NCI-H146 (cell line): ENCODE measurements around the gene GOLPH3L.
A peak's percentile ranks its signal among the peaks of the same experiment; 100 is the strongest.
"Not testable (repeated sequence)": the region's sequence is repeated elsewhere in the genome, so short reads cannot be mapped to it uniquely, and the experiment has no call there.

Experiments
- DNase-seq: peaks from one replicate; lab custom pipeline; 2025; lab: John Stamatoyannopoulos, UW

Gene GOLPH3L

DNA sequence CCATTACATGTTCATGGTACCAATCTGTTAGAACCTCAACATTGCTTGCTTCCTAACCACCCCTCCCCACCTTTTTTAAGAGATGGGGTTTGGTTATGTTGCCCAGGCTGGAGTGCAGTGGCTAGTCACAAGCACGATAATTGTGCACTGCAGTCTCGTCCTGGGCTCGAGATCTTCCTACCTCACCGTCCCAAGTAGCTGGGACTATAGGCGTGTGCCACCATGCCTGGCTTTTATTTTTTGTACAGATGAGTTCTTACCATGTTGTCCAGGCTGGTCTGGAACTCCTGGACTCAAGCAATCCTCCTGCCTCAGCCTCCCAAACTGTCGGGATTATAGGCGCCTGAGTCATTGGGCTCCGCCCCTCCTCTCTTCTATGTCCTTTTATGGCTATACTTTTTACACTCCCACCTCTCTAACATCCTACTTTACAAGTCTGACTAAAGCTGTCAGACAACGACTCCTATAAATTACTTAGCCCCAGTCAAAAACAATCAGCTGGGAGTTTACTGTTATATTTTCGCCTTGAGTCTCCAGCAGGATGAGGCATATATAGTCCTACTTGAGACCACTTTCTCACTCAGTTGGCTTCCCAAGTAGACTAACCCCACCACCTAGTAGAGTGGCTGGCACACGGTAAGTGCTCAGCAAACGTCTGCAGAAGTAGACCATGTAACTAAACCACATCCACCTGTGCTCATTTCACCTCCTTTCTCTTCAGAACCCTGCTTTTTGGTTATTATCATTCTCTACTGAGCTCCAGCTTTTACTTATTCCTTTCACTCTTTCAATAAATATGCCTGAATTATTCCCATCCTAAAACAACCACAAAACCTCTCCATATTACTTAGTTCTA is 81.4 kb downstream of the GOLPH3L start:
- no peak for DNase-seq

DNA sequence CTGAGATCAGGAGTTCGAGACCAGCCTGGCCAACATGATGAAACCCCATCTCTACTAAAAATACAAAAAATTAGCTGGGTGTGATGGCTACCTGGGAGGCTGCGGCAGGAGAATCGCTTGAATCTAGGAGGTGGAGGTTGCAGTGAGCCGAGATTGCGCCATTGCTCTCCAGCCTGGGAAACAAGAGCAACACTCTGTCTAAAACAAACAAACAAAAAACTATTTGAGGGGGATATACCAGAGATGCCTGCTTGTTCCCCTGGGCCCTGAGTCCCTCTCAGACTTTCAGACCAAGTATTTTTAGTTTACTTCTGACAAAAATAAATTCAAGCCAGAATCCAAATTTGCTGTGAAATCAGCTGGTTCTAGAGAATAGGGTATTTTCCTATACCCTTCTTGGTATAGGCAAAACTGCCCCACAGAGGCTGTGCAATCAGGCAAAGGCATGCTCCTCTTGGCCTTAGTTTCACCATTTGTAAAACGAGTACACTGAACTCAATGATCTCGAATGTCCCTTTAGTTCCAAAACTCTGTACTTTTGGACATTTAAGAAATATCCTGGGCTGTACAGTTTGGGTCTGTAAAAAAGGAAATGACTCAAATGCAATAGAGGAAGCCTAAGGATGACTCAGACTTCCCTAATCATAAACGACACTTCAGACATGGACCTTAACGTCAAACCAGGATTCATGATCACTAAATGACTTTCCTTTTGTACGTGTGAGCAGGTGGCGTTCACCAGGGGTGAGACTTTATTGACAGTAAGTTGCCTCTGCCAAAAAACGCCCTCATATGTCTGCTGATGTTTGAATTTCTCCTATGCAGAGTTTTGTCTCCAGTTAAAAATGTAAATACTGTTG is 83.7 kb downstream of the GOLPH3L start:
- DNase-seq, result peak; percentile 80

DNA sequence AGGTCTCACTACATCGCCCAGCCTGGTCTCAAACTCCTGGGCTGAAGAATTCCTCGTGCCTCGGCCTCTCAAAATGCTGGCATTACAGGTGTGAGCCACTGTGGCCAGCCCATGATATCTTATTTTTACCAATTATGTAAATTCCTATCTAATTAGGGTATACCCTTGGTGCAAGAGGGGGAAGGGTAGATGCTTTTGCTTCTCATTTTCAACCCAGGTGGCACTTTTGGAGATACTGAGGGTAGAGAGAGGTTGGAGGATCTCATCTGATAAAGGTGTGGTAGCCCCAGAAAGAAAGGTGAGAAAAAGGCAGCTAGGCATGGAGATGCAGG is 85.0 kb downstream of the GOLPH3L start:
- no peak for DNase-seq

DNA sequence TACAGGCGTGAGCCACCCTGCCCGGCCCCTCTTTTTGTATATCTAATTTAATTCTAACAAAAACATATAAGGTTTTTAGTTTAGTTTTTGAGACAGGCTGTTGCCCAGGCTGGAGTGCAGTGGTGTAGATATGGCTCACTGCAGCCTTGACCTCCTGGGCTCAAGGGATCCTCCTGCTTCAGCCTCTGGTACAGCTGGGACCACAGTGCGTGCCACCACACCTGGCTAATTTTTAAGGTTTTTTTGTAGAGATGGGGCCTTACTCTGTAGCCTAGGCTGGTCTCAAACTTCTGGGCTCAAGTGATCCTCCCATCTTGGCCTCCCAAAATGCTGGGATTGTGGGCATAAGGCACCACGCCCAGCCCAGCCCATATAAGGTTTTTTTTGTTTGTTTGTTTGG is 86.4 kb downstream of the GOLPH3L start:
- no peak for DNase-seq

DNA sequence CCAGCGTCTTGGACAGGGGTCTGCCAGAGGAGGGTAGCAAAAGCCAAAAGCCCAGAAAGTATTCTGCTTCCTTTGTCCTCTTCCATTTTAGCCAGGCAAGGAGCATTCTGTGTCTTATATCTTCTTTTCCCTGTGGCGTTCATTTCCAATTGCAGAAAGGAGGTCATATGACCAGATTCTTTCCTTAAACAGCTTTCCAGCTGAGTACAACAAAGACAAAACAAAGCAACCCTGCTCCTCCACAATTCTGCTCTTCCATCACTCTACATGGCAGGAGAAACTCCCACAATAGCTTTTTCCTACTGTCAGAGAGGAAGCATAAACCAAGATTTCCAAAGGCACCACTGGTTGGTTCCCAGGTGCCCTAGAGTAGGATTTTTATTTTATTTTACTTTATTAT is 87.2 kb downstream of the GOLPH3L start:
- no peak for DNase-seq

DNA sequence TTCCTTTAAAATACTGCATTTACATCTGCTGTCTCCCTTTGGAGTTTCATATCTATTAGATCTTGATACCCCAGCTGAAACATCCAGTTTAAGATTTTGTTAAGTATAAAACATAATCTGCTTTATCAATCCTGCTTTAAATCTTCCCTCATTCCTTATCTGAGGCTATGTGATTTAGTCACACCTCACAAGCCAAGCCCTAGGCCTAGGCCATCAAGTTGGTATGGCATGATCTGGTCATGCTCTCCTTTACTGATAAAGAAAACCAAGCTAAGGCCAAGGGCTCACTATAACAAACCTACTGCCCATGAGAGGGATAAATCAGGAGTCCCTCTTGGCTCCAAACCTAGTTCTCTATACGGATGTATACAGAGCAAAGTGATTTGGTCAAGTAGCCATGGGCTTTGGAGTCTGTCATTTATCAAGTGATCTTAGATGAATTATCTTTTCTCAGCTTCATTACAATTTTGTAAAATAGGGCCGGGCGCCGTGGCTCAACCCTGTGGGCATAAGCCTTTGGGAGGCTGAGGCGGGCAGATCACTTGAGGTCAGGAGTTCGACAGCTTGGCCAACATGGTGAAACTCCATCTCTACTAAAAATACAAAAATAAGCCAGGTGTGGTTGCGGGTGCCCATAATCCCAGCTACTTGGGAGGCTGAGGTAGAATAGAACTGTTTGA is 90.4 kb downstream of the GOLPH3L start:
- no peak for DNase-seq

DNA sequence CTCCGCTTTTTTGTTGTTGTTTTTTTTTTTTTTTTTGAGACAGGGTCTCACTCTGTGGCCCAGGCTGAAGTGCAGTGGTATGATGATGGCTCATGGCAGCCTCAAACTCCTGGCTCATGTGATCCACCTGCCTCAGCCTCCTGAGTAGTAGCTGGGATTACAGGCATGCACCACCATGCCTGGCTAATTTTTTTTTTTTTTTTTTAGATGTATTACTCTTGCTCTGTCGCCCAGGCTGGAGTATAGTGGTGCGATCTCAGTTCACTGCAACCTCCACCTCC is 91.6 kb downstream of the GOLPH3L start:
- DNase-seq, result not testable (repeated sequence)

DNA sequence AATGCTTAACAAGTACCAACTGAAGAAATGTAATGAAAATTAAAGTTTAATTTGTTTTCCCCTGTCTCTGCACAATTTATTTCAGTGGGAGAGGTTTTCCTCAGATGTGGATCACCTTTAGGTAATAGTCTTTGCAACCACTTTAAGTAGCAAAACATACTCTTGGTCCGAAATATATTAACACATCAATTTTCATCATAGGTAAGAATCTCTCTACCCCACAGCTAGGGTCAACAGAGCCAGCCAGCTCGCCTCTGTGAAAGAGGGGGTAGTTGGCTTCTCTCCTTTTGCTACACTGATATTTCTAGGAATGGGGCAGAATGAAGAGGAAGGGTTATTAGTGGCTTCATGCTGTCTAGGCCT is 92.7 kb downstream of the GOLPH3L start:
- DNase-seq, result no peak

DNA sequence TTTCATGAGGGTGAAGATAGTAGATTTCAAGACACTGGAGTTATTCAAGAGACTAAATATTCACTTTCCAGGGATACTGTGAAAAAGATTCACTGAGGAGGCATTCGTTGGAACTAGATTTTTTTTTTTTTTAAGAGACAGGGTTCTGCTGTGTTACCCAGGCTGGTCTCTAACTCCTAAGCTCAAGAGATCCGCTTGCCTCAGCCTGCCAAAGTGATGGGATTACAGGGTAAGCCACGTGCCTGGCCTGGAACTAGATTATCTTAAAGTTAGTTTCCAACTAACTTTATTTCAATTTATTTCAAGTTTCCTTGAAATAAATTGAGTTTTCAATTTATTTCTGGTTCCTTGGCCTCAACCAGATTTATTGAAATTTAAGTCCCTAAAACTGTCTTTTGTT is 93.2 kb downstream of the GOLPH3L start:
- DNase-seq, result no peak

DNA sequence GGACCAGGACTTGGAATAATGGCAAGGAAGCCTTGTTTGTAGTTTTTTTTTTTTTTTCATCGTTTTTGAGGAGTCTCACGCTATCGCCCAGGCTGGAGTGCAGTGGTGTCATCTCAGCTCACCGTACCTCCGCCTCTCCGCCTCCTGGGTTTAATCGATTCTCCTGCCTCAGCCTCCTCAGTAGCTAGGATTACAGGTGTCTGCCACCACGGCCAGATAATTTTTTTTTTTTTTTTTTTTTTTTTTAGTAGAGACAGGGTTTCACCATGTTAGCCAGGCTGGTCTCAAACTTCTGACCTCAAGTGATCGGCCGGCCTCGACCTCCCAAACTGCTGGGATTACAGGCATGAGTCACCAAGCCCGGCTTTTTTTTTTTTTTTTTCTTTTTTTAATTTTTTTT is 94.6 kb downstream of the GOLPH3L start:
- DNase-seq, result not testable (repeated sequence)

DNA sequence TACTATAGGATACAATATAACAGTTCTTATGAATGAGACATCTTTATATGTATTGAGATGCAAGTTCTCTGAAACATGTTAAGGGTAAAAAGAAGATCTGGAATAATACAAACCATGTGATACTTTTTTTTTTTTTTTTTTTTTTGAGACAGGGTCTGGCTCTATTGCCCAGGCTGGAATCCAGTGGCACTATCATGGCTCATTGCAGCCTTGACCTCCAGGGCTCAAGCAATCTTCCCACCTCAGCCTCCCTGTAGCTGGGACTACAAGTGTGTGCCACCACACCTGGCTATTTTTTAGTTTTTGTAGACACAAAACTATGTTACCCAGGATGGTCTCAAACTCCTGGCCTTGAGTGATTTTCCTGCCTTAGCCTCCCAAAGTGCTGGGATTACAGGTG is 95.4 kb downstream of the GOLPH3L start:
- DNase-seq, result no peak

DNA sequence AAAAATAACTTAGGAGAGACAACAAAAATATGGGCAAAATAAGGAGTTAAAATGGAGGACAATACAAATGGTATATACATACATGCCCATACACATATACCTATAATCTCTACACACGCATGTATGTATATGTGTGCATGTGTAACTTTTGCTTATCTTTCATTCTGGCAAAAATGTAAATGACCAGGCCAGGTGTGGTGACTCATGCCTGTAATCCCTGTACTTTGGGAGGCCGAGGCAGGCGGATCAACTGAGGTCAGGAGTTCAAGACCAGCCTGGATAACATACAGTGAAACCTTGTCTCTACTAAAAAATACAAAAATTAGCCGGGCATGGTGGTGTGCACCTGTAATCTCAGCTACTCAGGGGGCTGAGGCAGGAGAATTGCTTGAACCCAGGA is 98.6 kb downstream of the GOLPH3L start:
- not testable (repeated sequence) for DNase-seq

DNA sequence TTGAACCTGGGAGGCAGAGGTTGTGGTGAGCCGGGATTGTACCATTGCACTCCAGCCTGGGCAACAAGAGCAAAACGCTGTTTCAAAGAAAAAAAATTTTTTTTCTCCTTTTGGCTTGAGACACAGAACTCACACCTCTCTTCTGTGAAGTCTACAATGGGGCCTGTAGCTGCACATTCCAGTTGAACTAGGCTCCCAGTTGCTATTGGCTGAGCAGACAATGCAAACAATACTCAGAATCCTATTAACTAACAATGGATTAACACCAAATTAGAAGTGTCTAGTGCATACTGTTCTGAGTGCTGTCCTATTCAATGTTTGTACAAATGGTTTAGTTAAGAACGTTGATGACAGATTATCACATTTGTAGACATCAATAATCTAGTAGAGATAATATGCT is 100.0 kb downstream of the GOLPH3L start:
- no peak for DNase-seq
